ENCODE data around the gene IL16.
"Not testable (repeated sequence)": the region's sequence is repeated elsewhere in the genome, so short reads cannot be mapped to it uniquely, and the experiment has no call there.

Gene IL16

DNA sequence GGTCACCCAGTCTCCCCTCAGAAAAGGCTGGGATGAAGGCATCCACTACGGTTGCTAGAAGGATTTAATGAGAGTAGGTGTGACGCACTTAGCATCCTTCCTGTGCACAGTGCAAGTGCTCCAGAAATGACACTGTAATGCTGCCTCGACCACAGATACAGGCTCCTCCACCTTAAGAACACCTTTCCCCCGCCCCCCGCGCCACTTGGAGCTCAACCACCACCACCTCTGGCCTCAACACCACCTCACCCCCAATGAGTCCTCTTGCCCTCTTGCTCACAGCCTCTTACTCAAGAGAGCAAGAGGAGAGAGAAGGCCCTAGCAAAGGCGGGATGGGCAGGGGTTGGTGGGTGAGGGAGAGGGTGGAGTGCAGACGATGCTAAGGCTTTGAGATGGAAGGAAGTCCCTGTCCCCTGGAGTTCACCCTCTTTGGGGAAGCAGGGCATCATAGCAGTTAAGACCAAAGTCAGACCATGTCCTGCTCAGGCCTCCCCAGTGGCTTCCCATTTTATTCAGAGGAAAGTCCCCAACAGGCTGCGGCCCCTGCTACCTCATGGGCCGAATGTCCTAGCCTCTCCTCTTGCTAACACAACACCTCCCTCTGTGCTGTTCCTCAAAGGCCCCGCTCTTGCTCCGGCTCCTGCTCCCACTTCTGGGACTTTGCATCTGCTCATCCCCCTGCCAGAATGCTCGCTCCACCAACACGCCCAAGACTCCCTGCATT, 118.9 kb downstream of the IL16 start:
- no peak for DNase-seq (ENCODE audit: low spot score)

GRCh38 chr15:81316267-81316666, 119.6 kb downstream of the IL16 start:
- no peak for DNase-seq (ENCODE audit: low spot score)

DNA sequence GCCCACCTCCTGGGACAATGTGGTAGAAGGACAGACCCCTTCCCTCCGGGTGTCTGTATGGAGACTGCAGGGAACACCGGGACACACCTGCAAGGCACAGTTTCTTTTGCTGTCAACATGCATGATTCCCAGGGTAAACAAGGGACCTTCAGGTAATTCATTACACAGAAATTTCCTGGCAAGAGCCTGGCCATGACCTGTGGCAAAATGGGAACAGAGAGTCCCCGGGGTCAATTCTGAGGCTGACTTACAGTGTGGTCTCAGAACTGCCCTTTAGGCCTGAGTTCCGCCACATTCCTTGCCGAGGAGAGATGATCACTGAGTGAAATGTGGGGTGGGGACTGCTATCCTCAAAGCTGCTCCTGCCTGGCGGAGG, 121.0 kb downstream of the IL16 start:
- DNase-seq (ENCODE audit: low spot score): no peak

- no peak for DNase-seq (ENCODE audit: low spot score)
Measured at GRCh38 chr15:81321667-81322066, 125.0 kb downstream of the IL16 start.

GRCh38 chr15:81322676-81323253, 126.1 kb downstream of the IL16 start:
- no peak for DNase-seq (ENCODE audit: low spot score)

DNA sequence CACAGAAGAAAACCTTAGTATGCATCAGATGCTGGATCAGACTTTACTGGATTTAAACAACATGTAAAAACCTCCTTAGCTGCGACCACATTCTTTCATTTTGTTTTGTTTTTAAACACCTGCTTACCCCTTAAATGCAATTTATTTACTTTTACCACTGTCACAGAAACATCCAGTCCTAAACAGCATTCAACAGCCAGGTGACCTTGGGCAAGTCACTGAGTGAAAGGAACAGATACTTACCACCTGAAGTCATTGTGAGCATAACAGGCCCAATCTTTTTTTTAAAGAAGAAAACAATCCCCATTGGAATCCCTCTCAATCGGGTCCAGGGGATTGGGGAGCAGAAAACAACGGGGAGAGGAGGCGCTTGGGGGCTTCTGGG, 126.9 kb downstream of the IL16 start:
- no peak for DNase-seq (ENCODE audit: low spot score)

GRCh38 chr15:81323944-81324881, 127.5 kb downstream of the IL16 start, which contains the start of gene STARD5:
Gene STARD5 (minus strand): TSS chr15:81324141. CDS start chr15:81324099, 42 bp downstream.
- DNase-seq (ENCODE audit: low spot score): peak; percentile 94

- DNase-seq (ENCODE audit: low spot score): no peak
Measured at GRCh38 chr15:81326466-81327212, 130.0 kb downstream of the IL16 start.

- no peak for DNase-seq (ENCODE audit: low spot score)
Measured at GRCh38 chr15:81327516-81327915, 130.8 kb downstream of the IL16 start.

DNA sequence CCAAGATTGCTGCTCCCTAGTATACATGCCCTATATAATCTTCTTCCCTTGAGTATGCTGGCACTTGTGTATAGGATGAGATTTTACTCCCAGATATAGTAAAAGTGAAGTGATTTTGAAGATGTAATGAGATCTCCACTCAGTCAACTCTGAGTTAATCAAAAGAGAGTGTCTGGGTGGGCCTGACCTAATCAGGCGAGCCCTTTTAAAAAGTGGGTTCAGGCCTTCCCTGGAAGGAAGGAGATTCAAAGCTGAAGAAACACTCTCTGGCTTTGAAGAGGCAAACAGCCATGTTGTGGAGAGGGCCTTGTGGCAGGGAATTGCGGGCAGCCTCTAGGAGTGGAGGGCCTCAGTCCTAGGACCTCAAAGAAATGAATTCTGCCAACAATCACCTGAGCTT, 132.8 kb downstream of the IL16 start:
- DNase-seq (ENCODE audit: low spot score): no peak

DNA sequence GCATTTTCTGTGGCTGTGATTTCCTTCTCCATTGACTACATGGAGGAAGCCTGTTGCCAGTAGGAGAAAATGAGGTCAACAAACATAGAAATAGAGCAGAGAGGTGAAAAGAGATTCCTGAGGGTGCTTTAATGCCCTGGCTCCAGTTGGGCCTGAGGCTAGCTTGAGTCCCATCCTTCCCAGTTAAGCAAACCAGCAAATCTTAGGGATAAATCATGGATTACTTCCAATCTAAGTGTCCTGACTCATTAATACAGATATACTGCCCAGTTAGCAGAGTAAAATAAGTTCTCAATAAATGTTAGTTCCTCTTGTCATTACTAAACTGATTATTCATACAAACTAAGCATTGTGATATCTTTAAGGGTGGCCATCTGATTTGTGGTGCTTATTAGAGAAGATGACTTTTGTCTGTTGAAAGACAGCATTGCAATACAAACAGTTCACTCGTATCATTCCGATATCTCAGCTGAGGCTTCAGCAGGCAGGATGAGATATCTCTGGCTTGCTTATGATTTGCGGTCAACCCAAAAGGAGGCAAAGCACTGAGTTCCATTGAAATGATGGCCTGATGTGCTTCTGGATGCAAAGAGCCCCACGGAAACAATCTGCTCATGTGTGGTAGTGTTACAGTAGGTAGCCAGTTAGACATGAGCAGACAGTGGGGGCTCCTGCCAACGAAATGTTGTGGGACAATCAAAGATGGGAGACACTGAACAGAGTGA, 133.8 kb downstream of the IL16 start:
- no peak for DNase-seq (ENCODE audit: low spot score)

DNA sequence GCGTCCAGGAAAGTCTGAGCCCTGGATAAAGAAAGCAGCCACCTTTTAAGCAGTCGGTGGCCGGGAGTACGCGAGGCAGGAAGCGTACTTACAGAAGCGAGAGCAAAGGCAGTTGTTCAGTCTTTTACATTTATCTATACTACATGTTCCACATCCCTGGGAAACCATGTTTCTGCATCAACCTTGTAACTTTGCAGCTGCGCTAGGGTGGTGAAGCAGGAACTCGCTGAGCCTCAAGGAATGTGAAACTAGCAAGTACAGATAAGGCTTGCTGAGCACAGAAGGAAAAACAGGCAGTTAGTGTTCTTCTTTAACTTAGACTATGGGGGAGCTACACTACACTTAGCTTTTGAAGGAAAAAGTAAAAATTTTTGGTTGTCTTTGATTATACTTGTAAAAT, 134.5 kb downstream of the IL16 start:
- not testable (repeated sequence) for DNase-seq (ENCODE audit: low spot score)

DNA sequence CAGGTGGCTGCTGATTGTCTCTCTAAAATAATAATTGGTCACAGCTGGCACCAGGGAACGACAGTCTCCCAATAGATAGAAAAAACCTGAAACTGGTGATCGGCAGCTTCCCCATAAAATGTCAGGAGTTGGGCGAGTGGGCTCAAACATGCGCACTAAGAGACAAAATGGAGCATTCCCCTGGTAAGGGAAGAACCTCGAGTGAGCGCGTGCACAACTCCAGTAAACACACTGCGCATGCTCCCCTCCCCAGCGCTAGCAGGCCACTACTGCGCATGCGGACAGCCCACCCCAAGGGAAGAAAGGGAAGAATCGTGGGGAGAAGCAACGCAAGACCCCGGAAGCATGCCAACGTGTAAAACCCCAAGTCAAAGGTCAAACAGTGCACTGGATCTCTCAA, 134.9 kb downstream of the IL16 start:
- DNase-seq (ENCODE audit: low spot score): no peak

- DNase-seq (ENCODE audit: low spot score): no peak
Measured at GRCh38 chr15:81332326-81332725, 135.6 kb downstream of the IL16 start.

- DNase-seq (ENCODE audit: low spot score): no peak
Measured at GRCh38 chr15:81333363-81333762, 136.7 kb downstream of the IL16 start.

DNA sequence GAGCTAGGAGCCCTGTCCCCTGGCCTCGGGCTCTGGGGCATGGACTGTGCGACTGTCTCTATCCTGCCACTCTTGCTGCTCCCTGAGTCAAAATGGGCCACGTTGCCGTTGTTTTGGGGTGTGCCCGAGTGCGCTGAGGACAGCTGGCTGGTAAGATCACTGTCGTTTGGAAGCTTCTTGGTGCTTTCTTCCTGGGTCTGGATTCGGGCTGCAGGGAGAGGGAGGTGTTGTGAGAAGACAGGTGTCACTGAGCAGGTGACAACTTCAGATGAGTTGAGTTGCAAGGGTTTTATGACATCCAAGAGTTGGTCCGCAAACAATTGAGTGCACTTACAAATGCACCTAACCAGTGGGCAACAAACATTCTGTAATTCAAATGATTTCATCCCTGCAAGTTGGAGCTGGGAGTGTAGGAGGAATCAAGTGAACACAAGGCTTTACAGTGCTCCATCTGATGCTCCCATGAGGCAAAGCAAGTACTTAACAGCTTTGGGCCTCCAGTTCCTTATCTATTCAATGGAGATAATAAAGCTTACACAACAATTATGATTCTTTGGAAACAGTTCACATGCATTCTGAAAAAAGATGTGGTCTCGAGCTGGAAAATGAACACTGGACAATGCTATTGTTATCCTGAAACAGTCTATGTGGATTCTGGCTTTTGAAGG, 138.2 kb downstream of the IL16 start:
- DNase-seq (ENCODE audit: low spot score): no peak

DNA sequence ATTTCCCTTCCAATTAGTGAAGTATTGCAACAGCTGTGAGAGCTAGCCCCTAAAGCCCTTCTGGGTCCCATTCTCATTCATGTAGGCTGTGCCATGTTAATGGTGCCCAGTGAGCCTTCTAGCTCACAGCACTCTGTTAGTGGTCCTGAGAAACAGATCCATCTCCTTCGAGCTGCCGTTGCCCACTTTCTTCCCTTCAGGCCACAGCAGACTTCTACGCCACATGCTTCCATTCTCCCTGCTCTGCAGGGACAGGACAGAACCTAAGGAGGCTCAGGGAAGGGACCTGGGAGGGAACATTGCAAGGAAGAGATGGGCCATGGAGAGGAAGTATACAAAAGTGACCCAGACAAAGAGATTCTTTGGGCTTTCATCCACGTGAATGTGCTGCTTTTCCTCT, 139.0 kb downstream of the IL16 start:
- no peak for DNase-seq (ENCODE audit: low spot score)

- DNase-seq (ENCODE audit: low spot score): peak; percentile 55
Measured at GRCh38 chr15:81336568-81336967, 139.9 kb downstream of the IL16 start.

DNA sequence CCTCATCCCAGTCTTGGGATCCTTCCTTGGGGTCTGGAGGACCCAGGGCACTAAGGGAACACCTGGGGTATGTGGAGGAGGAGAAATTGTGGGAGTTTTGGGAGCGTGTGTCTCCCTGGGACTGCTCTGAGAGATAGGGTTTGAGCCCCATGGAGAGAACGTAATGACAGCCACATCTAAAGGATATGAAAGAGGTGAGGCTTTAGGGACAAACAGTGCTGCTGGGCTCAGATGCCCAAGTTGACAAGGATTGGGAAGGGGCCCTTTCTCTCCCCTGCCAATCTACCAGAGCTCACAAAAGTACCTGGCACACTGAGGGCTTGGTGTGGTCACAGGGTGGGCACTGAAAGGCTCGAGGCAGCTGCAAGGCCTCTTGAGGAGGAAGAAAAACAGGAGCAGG, 140.6 kb downstream of the IL16 start:
- no peak for DNase-seq (ENCODE audit: low spot score)

DNA sequence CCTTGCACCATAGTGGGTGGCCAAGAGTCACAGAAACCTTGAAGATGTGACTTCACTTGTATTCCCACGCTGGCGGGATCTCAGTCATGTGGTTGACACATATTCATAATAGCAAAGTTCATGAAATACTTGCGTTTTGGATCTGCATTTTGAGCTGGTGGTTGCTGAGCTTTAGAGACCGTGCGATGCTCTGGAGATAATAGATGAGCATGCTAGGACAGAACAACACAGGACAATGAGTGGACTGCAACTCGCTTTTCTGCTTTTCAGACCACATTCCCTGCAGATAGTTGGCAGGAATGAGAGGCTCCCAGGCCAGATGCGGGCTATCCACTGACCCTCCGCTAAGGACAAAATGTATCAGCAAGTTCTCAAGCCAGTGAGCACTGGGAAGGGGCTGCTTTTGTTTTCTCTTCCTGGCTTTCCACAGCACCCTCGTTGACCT, 141.1 kb downstream of the IL16 start:
- DNase-seq (ENCODE audit: low spot score): no peak

Data from CD4-positive, alpha-beta T cell treated with Interleukin-6 at 100 ng/mL for 8 hours (primary cell).